ENCODE measurements around the gene ZNF534.
"Not testable (repeated sequence)": the region's sequence is repeated elsewhere in the genome, so short reads cannot be mapped to it uniquely, and the experiment has no call there.

The ZNF534 gene

DNA sequence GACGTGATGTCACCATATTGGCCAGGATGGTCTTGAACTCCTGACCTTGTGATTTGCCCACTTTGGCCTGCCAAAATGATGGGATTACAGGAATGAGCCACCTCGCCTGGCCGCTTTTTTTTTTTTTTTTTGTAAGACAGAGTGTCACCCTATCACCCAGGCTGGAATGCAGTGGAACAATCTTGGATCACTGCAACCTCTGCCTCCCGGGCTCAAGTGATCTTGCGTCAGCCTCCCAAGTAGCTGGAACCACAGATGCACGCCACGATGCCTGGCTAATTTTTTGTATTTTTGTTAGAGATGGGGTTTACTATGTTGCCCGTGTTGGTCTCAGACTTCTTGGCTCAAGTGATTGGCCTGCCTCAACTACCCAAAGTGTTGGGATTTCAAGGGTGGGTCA lies 69.6 kb downstream of the ZNF534 start:
- TF ChIP-seq, protein P1, sequence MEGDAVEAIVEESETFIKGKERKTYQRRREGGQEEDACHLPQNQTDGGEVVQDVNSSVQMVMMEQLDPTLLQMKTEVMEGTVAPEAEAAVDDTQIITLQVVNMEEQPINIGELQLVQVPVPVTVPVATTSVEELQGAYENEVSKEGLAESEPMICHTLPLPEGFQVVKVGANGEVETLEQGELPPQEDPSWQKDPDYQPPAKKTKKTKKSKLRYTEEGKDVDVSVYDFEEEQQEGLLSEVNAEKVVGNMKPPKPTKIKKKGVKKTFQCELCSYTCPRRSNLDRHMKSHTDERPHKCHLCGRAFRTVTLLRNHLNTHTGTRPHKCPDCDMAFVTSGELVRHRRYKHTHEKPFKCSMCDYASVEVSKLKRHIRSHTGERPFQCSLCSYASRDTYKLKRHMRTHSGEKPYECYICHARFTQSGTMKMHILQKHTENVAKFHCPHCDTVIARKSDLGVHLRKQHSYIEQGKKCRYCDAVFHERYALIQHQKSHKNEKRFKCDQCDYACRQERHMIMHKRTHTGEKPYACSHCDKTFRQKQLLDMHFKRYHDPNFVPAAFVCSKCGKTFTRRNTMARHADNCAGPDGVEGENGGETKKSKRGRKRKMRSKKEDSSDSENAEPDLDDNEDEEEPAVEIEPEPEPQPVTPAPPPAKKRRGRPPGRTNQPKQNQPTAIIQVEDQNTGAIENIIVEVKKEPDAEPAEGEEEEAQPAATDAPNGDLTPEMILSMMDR (conservative IDR thresholded peaks at IDR 0.05; ENCODE audit: low read depth): no peak

DNA sequence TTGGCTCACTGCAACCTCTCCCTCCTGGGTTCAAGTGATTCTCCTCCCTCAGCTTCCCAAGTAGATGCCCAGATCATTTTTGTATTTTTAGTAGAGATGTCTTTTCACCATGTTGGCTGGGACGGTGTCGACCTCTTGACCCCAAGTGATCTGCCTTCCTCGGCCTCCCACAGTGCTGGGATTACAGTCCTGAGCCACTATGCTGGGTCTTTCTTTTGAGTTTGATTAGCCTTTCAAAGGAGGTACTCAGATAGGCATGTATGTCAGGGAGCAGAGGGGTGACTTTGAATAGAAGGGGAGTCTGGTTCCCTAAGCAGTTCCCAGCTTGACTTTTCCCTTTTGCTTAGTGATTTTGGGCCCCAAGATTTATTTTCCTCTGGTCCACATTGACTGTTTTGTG lies 71.5 kb downstream of the ZNF534 start:
- DNase-seq (ENCODE audit: low spot score); POLR2A ChIA-PET (ENCODE audit: low non-redundant PET): not testable (repeated sequence)

More for the DNA sequence above, 69.6 kb downstream of the ZNF534 start:
- H3K27ac ChIP-seq: no peak overlapping the region
- DNase-seq (ENCODE audit: low spot score): no peak
- ChIA-PET CTCF (no interaction called here), POLR2A (ENCODE audit: low non-redundant PET) (no interaction called here)

DNA sequence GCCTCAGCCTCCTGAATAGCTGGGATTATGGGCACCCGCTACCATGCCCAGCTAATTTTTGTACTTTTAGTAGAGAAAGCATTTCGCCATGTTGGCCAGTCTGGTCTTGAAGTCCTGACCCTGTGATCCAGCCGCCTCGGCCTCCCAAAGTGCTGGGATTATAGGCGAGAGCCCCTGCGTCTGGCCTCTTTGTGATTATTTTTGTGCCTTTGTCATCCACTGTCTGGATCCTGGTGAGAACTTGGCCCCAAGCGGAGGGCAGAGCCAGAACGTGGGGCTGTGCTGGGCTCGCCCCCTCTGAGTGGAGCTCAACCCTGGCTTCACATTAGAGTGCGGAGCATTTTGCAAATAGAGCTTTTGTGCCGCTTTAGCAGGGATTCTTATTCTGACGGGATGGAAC lies 72.0 kb downstream of the ZNF534 start:
- CTCF ChIA-PET; DNase-seq (ENCODE audit: low spot score); H3K27ac ChIP-seq; POLR2A ChIA-PET (ENCODE audit: low non-redundant PET): not testable (repeated sequence)

More for the DNA sequence above, 71.5 kb downstream of the ZNF534 start:
- not testable (repeated sequence) for H3K27ac ChIP-seq
- CTCF ChIA-PET: interaction anchor here (0.6 kb wide), 1 partner anchor 662 kb away, joined by 3 read pairs; no protein-coding TSS in a partner anchor

Measured in RWPE1 (cell line).